ENCODE results near the gene UBASH3B.

The UBASH3B gene

GRCh38 chr11:122645847-122646246, 9.7 kb upstream of the UBASH3B start:
- in situ Hi-C loops (cut with HindIII; ENCODE audit: low pct_ligation_motif_present, low pct_unique_long_range_greater_than_20kb, low sequenced_read_pairs), result no loop called here
- DNase-seq, result peak; percentile 22

GRCh38 chr11:122646549-122647340, 8.8 kb upstream of the UBASH3B start:
- in situ Hi-C loops (cut with HindIII; ENCODE audit: low pct_ligation_motif_present, low pct_unique_long_range_greater_than_20kb, low sequenced_read_pairs), result no loop called here
- no peak for DNase-seq

GRCh38 chr11:122647736-122648275, 7.7 kb upstream of the UBASH3B start:
- no peak for DNase-seq
- in situ Hi-C loops (cut with HindIII; ENCODE audit: low pct_ligation_motif_present, low pct_unique_long_range_greater_than_20kb, low sequenced_read_pairs), result no loop called here

- in situ Hi-C loops (cut with HindIII; ENCODE audit: low pct_ligation_motif_present, low pct_unique_long_range_greater_than_20kb, low sequenced_read_pairs), result no loop called here
- DNase-seq, result no peak
These were observed 6.4 kb upstream of the UBASH3B start for GRCh38 chr11:122649116-122649515.

GRCh38 chr11:122650619-122651018, 4.9 kb upstream of the UBASH3B start:
- DNase-seq, result no peak
- in situ Hi-C loops (cut with HindIII; ENCODE audit: low pct_ligation_motif_present, low pct_unique_long_range_greater_than_20kb, low sequenced_read_pairs), result no loop called here

GRCh38 chr11:122652495-122652894, 3.0 kb upstream of the UBASH3B start:
- no peak for DNase-seq
- in situ Hi-C loops (cut with HindIII; ENCODE audit: low pct_ligation_motif_present, low pct_unique_long_range_greater_than_20kb, low sequenced_read_pairs), result no loop called here

- in situ Hi-C loops (cut with HindIII; ENCODE audit: low pct_ligation_motif_present, low pct_unique_long_range_greater_than_20kb, low sequenced_read_pairs), result no loop called here
- no peak for DNase-seq
These were observed 1.5 kb upstream of the UBASH3B start for GRCh38 chr11:122653916-122654585.

- peak; percentile 64 for DNase-seq
- in situ Hi-C loops (cut with HindIII; ENCODE audit: low pct_ligation_motif_present, low pct_unique_long_range_greater_than_20kb, low sequenced_read_pairs), result no loop called here
These were observed 630 bp downstream of the UBASH3B start for GRCh38 chr11:122656073-122656630.

- in situ Hi-C loops (cut with HindIII; ENCODE audit: low pct_ligation_motif_present, low pct_unique_long_range_greater_than_20kb, low sequenced_read_pairs), result no loop called here
- DNase-seq, result peak; percentile 46
These were observed 1.1 kb downstream of the UBASH3B start for GRCh38 chr11:122656631-122657101.

- in situ Hi-C loops (cut with HindIII; ENCODE audit: low pct_ligation_motif_present, low pct_unique_long_range_greater_than_20kb, low sequenced_read_pairs), result no loop called here
- no peak for DNase-seq
These were observed 4.4 kb downstream of the UBASH3B start for GRCh38 chr11:122659676-122660554.

GRCh38 chr11:122661182-122661945, 5.8 kb downstream of the UBASH3B start:
- no peak for DNase-seq
- in situ Hi-C loops (cut with HindIII; ENCODE audit: low pct_ligation_motif_present, low pct_unique_long_range_greater_than_20kb, low sequenced_read_pairs), result no loop called here

- no peak for DNase-seq
- in situ Hi-C loops (cut with HindIII; ENCODE audit: low pct_ligation_motif_present, low pct_unique_long_range_greater_than_20kb, low sequenced_read_pairs), result no loop called here
These were observed 7.7 kb downstream of the UBASH3B start for GRCh38 chr11:122663056-122663740.

- DNase-seq, result no peak
- in situ Hi-C loops (cut with HindIII; ENCODE audit: low pct_ligation_motif_present, low pct_unique_long_range_greater_than_20kb, low sequenced_read_pairs), result no loop called here
These were observed 8.2 kb downstream of the UBASH3B start for GRCh38 chr11:122663764-122664163.

- DNase-seq, result no peak
- in situ Hi-C loops (cut with HindIII; ENCODE audit: low pct_ligation_motif_present, low pct_unique_long_range_greater_than_20kb, low sequenced_read_pairs), result no loop called here
These were observed 8.7 kb downstream of the UBASH3B start for GRCh38 chr11:122664188-122664587.

GRCh38 chr11:122665861-122666260, 10.3 kb downstream of the UBASH3B start:
- in situ Hi-C loops (cut with HindIII; ENCODE audit: low pct_ligation_motif_present, low pct_unique_long_range_greater_than_20kb, low sequenced_read_pairs), result no loop called here
- DNase-seq, result no peak

- DNase-seq, result no peak
- in situ Hi-C loops (cut with HindIII; ENCODE audit: low pct_ligation_motif_present, low pct_unique_long_range_greater_than_20kb, low sequenced_read_pairs), result no loop called here
These were observed 11.2 kb downstream of the UBASH3B start for GRCh38 chr11:122666743-122667142.

- in situ Hi-C loops (cut with HindIII; ENCODE audit: low pct_ligation_motif_present, low pct_unique_long_range_greater_than_20kb, low sequenced_read_pairs), result no loop called here
- no peak for DNase-seq
These were observed 13.1 kb downstream of the UBASH3B start for GRCh38 chr11:122668562-122669090.
